ENCODE measurements around the gene OR2G2. TPM values are rescaled to one million over a fixed set of nuclear protein-coding genes. Genes with fewer than 3 reads are reported as not detected.

The OR2G2 gene
- polyA plus RNA-seq, 1 experiment, result not detected

DNA sequence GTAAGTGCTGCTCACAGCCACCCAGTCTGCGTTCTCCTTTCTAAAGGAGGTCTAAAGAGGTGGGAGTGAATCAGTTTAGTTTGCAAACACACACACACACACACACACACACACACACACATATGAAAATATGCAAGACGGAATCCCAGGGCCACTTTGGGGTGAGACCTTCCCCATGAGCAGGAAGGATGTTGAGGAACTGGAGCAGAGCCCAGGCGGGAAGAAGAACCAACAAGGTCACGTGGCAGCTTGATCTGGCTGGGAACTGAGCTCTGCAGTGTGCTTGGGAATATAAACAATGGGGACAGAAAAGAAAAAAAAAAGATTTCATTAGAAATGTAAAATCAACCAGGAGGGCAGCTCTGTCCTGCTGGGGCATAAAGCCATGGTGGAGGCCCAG lies 49.9 kb downstream of the OR2G2 start:
- no peak overlapping the region for H3K4me3 ChIP-seq (ENCODE audit: low read depth, low read length)
- peaks cover 43% of the 10 kb centered on the region for H3K9me3 ChIP-seq (ENCODE audit: control insufficient read depth, insufficient read depth, low read length)
- DNase-seq (ENCODE audit: low read depth, low spot score), result no peak
- H3K27me3 ChIP-seq (ENCODE audit: control insufficient read depth, insufficient read depth, low read length), result no peaks in the 10 kb centered on the region
- H3K27ac ChIP-seq (ENCODE audit: low read depth, low read length), result no peak overlapping the region
- ChIA-PET CTCF (no interaction called here), POLR2A (no interaction called here)
- TF ChIP-seq, protein P1, sequence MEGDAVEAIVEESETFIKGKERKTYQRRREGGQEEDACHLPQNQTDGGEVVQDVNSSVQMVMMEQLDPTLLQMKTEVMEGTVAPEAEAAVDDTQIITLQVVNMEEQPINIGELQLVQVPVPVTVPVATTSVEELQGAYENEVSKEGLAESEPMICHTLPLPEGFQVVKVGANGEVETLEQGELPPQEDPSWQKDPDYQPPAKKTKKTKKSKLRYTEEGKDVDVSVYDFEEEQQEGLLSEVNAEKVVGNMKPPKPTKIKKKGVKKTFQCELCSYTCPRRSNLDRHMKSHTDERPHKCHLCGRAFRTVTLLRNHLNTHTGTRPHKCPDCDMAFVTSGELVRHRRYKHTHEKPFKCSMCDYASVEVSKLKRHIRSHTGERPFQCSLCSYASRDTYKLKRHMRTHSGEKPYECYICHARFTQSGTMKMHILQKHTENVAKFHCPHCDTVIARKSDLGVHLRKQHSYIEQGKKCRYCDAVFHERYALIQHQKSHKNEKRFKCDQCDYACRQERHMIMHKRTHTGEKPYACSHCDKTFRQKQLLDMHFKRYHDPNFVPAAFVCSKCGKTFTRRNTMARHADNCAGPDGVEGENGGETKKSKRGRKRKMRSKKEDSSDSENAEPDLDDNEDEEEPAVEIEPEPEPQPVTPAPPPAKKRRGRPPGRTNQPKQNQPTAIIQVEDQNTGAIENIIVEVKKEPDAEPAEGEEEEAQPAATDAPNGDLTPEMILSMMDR (IDR thresholded peaks at IDR 0.05; ENCODE audit: low read depth, low read length), result no peak

DNA sequence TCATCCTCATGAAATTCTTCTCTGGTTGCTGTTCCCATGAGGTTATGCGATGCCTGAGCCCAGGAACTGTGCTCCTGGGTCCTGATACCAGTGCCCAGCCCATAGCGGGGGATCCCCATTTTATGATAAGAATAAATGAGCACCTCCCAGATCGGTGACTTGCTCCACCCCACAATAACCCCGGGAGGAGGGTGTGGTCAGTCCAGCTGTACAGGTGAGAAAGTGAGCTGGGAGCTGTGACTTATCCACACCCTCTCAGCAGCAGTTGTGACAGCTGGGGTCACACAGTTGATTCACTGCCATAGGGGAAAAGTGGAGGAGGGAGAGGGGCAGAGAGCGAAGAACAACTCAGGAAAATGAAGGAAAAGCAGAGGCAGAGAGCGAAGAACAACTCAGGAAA lies 50.6 kb downstream of the OR2G2 start:
- no peak overlapping the region for H3K4me3 ChIP-seq (ENCODE audit: low read depth, low read length)
- peaks cover 43% of the 10 kb centered on the region for H3K9me3 ChIP-seq (ENCODE audit: control insufficient read depth, insufficient read depth, low read length)
- DNase-seq (ENCODE audit: low read depth, low spot score), result no peak
- H3K27ac ChIP-seq (ENCODE audit: low read depth, low read length), result no peak overlapping the region
- no peaks in the 10 kb centered on the region for H3K27me3 ChIP-seq (ENCODE audit: control insufficient read depth, insufficient read depth, low read length)
- POLR2A ChIA-PET, result no interaction called here
- CTCF ChIA-PET, result no interaction called here
- TF ChIP-seq, protein P1 (IDR thresholded peaks at IDR 0.05; ENCODE audit: low read depth, low read length), result no peak

Small RNA genes within 50 kb of the gene (small RNA-seq; reads per million reads assigned to genes)
- gene RF00026 (ENCODE audit: insufficient read length, low read depth), result not detected

Other genes starting within 250 kb of the OR2G2 start
- gene NLRP3, start 172.2 kb upstream of the OR2G2 start, polyA plus RNA-seq (2011; rRNA removed), result 0.06 and 0.09 TPM in 2 replicates
- not detected in 2 replicates for gene OR2B11, start 130.3 kb upstream of the OR2G2 start, polyA plus RNA-seq (2011; rRNA removed)
- gene OR2C3, start 51.9 kb upstream of the OR2G2 start, polyA plus RNA-seq (2011; rRNA removed), result not detected in 2 replicates
- gene GCSAML, start 39.2 kb upstream of the OR2G2 start, polyA plus RNA-seq (2011; rRNA removed), result not detected in 2 replicates
- gene OR2G3, start 17.2 kb downstream of the OR2G2 start, polyA plus RNA-seq (2011; rRNA removed), result not detected in 2 replicates
- not detected in 2 replicates for gene OR13G1, start 91.4 kb downstream of the OR2G2 start, polyA plus RNA-seq (2011; rRNA removed)
- not detected in 2 replicates for gene OR6F1, start 128.3 kb downstream of the OR2G2 start, polyA plus RNA-seq (2011; rRNA removed)
- gene OR14K1, start 150.3 kb downstream of the OR2G2 start, polyA plus RNA-seq (2011; rRNA removed), result not detected in 2 replicates
- gene OR14A2, start 159.8 kb downstream of the OR2G2 start, polyA plus RNA-seq (2011; rRNA removed), result not detected in 2 replicates
- gene OR1C1, start 172.2 kb downstream of the OR2G2 start, polyA plus RNA-seq (2011; rRNA removed), result not detected in 2 replicates
- gene OR14A16, start 235.8 kb downstream of the OR2G2 start, polyA plus RNA-seq (2011; rRNA removed), result not detected in 2 replicates